Epithelial cell of proximal tubule (primary cell): ENCODE data around the gene HIRA. TPM values are rescaled to one million over a fixed set of nuclear protein-coding genes. Genes with fewer than 3 reads are reported as not detected.
"Not testable (repeated sequence)": the region's sequence is repeated elsewhere in the genome, so short reads cannot be mapped to it uniquely, and the experiment has no call there.

Experiments
- DNase-seq: peaks from one replicate; pipeline ENCODE4 v3.0.0-alpha.2; 2011; ENCODE audit warnings: low read depth
- H3K4me3 ChIP-seq: 2 replicates; pipeline ENCODE4 v1.5.1; 2011; ENCODE audit warnings: low read depth, mild to moderate bottlenecking, low read length
- CTCF ChIP-seq: conservative IDR thresholded peaks from 2 replicates; pipeline ENCODE4 v1.5.1; 2012; ENCODE audit warnings: low read depth, mild to moderate bottlenecking, low read length
- total RNA-seq: library from RNA; depleted of rRNA; stranded (reverse); fragments of >200 nt; gene quantifications from 2 replicates; pipeline ENCODE4 v1.2.3, GENCODE V29; 2015

HIRA gene
- total RNA-seq, 1 donor from 2014 or later = 13.3 TPM

- DNase-seq = no peak
- TF ChIP-seq CTCF = no peak
- no peak overlapping the region for H3K4me3 ChIP-seq
These were observed 10.6 kb upstream of the HIRA start for GRCh38 chr22:19442166-19442565.

GRCh38 chr22:19440411-19441195, 9.1 kb upstream of the HIRA start:
- no peak for TF ChIP-seq CTCF
- H3K4me3 ChIP-seq = no peak overlapping the region
- no peak for DNase-seq

- no peak for DNase-seq
- no peak overlapping the region for H3K4me3 ChIP-seq
- no peak for TF ChIP-seq CTCF
These were observed 6.8 kb upstream of the HIRA start for GRCh38 chr22:19438298-19438697.

GRCh38 chr22:19436444-19437161, 5.1 kb upstream of the HIRA start:
- H3K4me3 ChIP-seq, DNase-seq: not testable (repeated sequence)

- no peak for TF ChIP-seq CTCF
- H3K4me3 ChIP-seq = no peak overlapping the region
- DNase-seq = no peak
These were observed 3.5 kb upstream of the HIRA start for GRCh38 chr22:19434829-19435580.

- DNase-seq = peak; percentile 31
- TF ChIP-seq CTCF = no peak
- no peak overlapping the region for H3K4me3 ChIP-seq
These were observed 2.9 kb upstream of the HIRA start for GRCh38 chr22:19434401-19434800.

GRCh38 chr22:19432133-19432851, 759 bp upstream of the HIRA start, which contains the start of gene MRPL40:
Gene MRPL40, plus strand, starts transcription at chr22:19432545. Its CDS starts 10 bp downstream, at chr22:19432555.
- peak; percentile 39 for DNase-seq
- peak within 1 kb of the TSS; percentile 77 for H3K4me3 ChIP-seq
- no peak for TF ChIP-seq CTCF
